ENCODE results near the gene ABHD14A. TPM values are rescaled to one million over a fixed set of nuclear protein-coding genes. Genes with fewer than 3 reads are reported as not detected.
"Not testable (repeated sequence)": the region's sequence is repeated elsewhere in the genome, so short reads cannot be mapped to it uniquely, and the experiment has no call there.

ABHD14A gene
- total RNA-seq, 1 donor from 2014 or later, result 5.4 TPM

GRCh38 chr3:51974277-51974962 is 444 bp upstream of the ABHD14A start:
- no peak for DNase-seq

GRCh38 chr3:51975852-51976549 is 1.1 kb downstream of the ABHD14A start:
- DNase-seq, result peak; percentile 67

DNA sequence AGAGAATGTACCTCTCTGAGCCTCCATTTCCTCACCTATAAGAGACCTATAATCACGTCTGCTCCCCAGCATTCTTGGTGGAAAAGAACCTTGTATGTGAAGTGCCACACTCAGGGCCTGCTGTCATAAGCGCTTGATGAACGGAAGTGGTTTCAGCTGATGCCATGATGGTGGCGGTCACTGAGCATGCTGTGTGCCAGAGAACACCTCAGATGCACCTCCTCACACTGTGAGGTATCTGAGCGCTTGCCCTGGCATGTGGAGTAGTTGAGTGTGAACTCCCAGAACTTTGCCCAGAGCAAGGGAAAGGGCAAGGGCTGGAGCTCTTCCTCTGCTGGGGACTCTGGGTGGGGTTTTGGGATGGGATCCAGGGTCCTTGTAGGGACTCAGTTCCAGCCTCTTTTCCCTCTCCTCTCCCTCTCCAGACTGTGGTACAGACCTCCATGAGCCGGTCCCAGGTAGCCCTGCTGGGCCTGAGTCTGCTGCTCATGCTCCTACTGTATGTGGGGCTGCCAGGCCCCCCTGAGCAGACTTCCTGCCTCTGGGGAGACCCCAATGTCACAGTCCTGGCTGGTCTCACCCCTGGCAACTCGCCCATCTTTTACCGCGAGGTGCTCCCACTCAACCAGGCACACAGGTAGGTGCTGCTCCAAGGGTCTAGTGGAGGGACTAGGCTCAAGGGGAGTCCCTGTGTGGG is 2.7 kb downstream of the ABHD14A start:
- no peak for DNase-seq

GRCh38 chr3:51978143-51978502 is 3.3 kb downstream of the ABHD14A start:
- no peak for DNase-seq

GRCh38 chr3:51980253-51980652 is 5.4 kb downstream of the ABHD14A start:
- no peak for DNase-seq

GRCh38 chr3:51982352-51982837 is 7.5 kb downstream of the ABHD14A start:
- peak; percentile 61 for DNase-seq

DNA sequence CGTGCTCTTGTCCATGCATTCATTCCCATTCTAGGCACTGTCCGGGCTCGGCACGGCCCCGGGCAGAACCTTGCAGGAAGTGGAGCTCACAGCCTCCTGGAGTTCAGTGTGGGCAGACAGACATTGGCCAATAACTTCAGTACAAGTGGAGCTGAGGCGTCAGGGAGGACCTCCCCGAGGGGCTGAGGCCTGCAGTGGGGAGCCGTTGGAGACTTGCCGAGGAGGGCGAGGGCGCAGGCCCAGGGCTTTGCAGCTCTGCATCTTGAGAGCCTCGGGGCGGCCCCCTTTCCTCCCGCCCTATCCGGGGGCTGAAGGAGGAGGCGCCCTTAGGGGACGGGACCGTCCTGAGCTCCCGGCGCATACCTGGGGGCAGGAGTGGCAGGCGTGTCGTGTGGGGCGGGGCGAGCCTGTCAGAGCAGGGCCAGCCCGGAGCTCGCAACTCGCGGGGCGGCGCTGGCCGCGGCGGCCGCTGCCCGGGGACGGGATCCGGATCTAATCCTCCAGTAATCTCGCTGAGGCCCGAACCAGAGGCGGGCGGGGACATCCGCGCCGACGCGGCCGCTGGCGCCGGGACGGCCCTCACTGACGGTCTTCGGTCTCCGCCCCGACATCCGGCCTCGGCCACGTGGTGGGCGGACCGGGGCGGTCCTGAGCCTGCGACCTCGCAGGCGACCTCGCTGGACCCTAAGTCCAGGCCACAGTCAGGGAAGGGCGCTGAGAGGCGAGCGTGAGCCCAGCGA is 8.1 kb downstream of the ABHD14A start, which contains the start of gene ACY1:
Gene ACY1 (plus strand): TSS at position 698 of the 740 bp plus-strand sequence. CDS start 530 bp downstream, outside the sequence.
- peak; percentile 87 for DNase-seq

- DNase-seq, result no peak
Measured at GRCh38 chr3:51983578-51984268, 8.9 kb downstream of the ABHD14A start.

GRCh38 chr3:51984269-51984647 is 9.4 kb downstream of the ABHD14A start:
- no peak for DNase-seq

DNA sequence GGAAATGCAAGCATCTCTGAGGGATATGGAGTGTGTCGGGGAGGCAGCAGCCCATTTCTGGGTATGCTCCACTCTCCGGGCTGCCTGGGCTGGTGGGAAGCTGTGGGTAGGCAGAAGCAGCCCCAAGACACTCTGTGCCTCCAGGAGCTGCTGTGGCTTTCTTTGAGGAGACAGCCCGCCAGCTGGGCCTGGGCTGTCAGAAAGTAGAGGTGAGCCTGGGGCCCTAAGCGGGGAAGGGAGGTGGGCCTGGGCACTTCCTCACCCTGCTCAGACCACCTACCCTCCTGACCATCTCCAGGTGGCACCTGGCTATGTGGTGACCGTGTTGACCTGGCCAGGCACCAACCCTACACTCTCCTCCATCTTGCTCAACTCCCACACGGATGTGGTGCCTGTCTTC is 10.2 kb downstream of the ABHD14A start:
- DNase-seq, result no peak

- no peak for DNase-seq
Measured at GRCh38 chr3:51986010-51986947, 11.4 kb downstream of the ABHD14A start.

DNA sequence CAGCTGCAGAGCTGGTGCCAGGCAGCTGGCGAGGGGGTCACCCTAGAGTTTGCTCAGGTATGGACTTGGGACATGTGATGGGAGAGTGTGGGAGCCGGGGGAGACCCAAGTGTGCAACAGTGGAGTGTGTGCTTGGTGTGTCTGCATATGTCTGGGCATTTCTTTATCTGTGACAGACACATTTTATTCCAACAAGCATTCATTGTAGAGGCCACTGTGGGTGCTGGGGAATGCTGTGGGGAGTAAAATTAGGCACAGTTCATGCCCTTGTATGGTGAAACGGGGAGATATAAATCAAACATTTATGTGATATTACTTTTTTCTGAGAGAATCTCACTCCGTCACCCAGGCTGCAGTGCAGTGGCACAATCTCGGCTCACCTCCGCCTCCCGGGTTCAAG is 12.7 kb downstream of the ABHD14A start:
- no peak for DNase-seq

GRCh38 chr3:51988286-51989146 is 13.7 kb downstream of the ABHD14A start:
- DNase-seq, result no peak

- DNase-seq, result not testable (repeated sequence)
Measured at GRCh38 chr3:51990501-51990971, 15.7 kb downstream of the ABHD14A start.

DNA sequence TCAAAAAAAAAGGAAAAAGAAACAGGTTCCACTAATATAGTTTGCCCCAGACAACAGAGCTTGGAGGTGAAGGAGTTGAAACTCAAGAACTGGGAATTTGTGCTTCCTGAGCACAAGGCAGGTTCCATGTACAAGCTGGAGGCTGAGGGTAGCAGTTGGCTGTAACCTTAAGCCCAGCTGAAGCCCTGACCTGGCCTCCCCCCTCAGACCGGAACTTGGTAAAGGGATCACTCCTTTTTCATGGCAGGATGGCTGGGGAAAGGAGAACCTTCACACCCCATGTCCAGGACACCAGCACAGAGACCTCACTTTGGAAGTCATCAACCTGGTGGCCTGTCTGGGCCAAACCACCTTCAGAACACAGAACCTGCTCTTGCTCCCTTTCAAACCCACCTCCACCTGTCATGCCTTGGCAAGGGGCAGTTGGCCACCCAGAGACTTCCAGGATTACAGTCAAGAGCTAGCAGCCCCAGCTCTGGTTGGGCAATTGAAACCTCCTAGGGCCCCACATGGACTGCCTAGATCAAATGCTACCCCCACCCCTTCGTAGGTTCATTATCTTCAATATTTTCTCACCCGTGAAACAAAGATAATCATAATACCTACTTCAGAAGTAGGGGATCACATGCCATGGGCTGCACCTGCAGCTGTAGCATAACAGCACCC is 17.3 kb downstream of the ABHD14A start:
- no peak for DNase-seq

- not testable (repeated sequence) for DNase-seq
Measured at GRCh38 chr3:51993657-51994056, 18.8 kb downstream of the ABHD14A start.

GRCh38 chr3:51994530-51994929 is 19.7 kb downstream of the ABHD14A start:
- no peak for DNase-seq

GRCh38 chr3:51995346-51996163 is 20.7 kb downstream of the ABHD14A start, which contains the start of gene RPL29:
Gene RPL29 (minus strand): TSS chr3:51995895. CDS start chr3:51995461, 434 bp downstream.
- peak; percentile 97 for DNase-seq

Measured in dermis blood vessel endothelial cell (primary cell).